HG02870 (cell line): ENCODE data around the gene FOXA1.

ENCODE experiments used
- ATAC-seq: cut with Tn5 transposase; IDR thresholded peaks from one replicate; pipeline ENCODE4 v1.9.1; 2021; ENCODE audit warnings: mild to moderate bottlenecking, moderate library complexity; ENCODE audit not compliant: unreplicated experiment

FOXA1 gene

DNA sequence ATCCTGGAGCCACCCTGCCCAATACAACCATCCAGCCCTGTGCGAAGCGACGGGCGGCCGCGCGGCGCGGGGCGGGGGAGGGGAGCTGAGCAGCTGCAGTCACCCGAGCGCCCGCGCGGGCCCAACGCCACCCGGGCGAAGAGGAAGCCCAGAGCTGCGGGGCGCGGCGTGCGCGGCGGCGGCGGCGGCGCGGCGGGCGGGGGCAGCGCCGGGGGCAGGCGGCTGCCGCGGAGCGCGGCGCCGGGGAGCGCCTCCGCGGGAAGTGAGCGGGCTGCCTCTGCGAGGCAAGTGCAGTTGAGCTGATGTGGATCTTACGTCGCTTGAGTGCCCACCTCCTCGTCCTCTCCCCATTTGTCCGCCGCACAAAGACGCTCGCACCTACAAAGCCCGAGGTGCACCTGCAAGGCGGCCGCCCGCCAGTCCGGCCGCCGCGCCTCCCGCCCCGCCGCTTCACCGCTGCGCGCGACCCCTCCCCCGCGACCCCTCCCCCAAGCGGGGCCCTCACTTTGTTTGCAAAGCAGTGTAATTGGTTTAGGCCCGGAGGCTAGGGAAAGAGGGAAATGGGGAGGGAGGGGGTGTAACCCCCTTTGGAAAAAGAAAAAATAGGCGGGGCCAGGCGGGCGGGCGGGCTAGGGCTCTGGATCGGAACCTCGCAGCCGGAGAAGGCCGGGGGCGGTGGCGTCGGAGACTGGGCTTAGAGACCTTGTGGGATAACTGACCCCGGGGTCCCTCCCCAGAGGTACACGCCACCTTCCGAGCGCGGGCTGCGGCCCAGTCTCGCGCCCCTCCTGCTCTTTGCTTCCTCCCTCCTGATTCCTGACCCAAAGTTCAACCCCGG, at the start of gene FOXA1, which contains the start of gene TTC6:
FOXA1 (minus strand) TSS at position 279 of the 838 bp plus-strand sequence; CDS start at position 2, 277 bp downstream.
TTC6 (plus strand) TSS at position 659 of the 838 bp plus-strand sequence. CDS start 26,436 bp downstream, outside the sequence.
- peak; percentile 3 for ATAC-seq

DNA sequence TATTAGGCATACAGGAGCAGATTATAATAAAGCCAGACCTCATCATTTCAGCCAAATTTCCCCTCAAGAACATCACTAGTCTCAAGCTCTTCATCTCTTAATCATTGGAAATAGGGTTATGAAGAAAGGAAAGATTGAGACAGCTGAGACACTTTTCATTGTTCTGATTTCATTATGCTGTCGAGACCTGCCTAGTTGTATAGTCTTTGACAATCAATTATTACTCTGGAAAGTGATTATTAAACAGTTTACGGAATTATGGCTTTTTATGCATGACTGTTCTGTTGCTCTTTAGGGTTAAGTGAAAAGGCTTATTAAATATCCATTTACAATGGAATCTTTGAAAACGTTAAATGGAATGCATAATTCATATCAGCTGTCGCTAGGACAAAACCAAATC, 48.7 kb upstream of the FOXA1 start:
- ATAC-seq, result no peak

DNA sequence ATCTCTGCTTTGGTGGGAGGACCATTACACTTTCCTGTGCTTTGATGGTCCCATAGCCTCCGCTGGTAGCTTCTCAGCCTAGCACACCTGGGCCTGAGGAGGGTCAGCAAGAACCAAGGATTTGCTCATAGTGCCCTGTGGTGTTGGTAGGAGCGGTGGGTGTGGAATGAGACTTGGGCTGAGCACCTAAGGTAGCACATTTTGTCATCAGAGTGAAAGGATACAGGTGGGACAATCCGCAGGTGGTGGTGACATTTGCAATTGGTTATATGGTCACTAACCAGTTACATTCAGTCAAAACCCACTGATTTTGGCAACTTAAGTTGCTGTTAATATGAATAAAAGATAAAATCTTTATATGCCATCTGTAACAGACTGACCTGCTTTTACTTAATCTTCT, 47.1 kb upstream of the FOXA1 start:
- ATAC-seq, result no peak

DNA sequence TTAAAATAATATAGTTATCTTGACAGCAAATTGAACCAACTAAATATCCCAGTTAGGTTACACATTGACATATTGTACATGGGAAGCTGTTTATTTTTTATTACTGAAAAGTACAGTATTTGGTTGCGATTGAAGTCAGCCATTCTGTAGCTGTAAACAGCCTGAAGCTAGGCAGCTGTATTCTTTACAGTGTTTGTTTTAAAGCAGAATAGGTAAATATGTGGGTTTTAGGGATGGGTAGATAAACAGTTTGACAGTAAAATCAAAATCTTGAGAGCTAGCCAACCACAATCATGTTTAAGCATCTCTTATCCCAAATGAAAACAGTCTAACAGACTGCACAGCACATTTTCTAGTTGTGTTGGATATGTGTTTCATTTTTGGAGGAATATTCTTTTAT, 46.1 kb upstream of the FOXA1 start:
- ATAC-seq, result no peak

DNA sequence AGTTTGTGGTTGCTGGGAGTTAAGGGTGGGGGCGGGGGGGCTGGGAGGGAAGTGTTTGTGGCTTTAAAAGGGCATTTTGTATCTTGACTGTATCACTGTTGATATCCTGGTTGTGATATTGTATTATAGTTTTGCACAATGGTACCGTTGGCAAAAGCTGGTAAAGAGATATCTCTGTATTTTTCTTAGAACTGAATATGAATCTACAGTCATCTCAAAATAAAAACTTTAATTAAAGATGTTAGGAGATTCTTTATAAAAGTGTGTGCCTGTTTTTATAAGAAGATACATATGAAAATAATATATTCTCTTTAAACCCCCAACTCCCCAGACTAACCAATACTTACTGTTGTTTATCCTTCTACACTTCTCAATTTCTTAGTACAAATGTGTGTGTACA, 43.5 kb upstream of the FOXA1 start:
- ATAC-seq, result no peak

DNA sequence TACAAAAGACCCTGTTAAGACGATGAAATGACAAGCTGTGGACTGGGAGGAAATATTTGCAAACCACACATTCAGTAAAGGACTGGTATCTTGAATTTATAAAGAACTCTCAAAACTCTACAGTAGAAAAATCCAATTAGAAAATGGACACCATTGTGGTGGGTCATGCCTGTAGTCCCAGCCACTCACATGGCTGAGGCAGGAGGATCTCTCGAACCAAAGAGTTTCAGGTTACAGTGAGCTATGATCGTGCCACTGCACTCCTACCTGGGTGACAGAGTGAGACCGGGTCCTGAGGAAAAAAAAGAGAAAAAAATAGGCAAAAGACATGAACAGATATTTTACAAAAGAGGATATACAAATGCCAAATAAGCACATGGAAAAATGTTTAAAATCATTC, 42.3 kb upstream of the FOXA1 start:
- no peak for ATAC-seq

DNA sequence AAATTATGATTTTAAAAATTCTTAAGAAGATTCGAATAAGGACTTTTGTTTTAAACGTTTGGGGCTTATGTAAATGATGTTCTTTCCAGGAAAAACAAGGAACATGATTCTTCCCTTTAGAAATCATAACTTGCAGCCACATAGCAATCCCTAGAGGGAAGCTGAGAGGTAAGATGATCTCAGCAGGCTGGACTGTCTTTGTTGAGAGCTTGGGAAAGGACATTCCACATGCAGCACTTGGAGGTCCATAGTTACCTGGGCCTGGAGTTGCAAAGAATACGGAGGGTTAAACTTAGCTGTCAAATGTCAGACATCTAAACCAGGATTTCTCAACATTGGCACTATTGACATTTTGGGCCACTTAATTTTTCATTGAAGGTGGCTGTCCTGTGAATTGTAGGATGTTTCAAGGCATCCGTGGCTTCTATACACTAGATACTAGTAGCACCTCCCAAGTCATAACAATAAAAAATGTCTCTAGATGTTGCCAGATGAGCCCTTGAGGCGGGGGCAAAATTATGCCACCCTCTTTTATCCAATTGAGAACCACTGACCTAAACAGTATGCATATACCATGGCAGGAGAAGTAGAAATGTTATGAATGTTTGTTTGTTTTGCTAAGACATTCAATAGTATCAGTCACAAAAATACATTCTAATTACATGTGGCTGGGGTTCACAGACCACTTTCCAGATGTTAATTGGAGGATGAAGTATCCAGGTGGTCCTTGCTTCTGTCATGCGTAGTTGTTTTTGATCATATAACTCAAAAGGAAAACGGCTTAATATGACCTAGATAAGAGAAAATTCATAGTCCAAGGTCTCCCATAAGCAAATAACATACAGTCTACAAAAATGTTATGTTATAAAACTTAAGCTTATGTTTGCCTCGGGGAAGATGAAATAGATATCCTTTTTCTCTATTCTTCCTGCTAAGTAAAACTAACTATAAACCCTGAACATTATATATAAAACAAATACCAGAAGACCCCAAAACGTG, 30.8 kb upstream of the FOXA1 start:
- no peak for ATAC-seq

DNA sequence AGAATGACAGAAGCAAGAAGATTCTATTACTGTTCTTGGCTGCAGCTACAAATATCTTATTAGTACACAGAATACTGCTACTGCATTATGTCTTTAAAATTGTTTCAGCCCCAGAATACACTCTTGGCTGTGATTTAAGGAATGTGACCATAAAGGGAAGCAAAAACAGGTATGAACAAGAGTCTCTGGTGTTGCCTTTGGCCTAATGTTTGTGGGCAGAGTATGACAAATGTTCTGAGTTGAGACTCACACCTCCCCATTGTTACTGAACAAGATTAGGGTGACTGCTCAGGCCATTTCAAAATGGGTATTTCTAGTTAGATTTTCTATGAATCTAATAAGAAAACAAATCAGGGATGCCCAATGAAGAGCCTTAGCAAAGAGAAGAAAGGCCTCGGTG, 28.9 kb upstream of the FOXA1 start:
- ATAC-seq, result no peak

DNA sequence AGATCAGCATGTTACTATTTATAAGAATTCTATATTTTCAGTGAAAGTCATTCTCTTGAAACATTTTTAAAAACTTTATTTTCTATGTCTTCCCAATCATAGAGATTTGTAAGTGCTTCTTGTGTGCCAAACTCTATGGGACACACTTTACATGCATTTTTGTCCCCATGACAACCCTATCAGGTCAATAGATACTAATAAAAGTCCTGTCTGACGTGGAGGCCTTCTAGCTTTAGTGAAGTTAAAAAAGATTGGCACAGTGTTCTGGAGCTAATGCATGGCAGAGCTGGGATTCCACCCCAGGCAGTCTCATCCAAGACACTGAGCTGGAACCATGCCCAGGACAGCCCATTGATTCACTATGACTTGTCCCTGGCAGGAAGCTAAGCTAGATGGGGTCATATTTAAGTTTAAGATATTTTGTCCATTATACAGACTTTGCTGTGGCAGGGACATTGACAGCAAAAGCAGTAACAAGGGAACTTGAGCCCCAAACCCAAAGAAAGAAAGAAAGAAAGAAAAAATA, 28.4 kb upstream of the FOXA1 start:
- no peak for ATAC-seq

DNA sequence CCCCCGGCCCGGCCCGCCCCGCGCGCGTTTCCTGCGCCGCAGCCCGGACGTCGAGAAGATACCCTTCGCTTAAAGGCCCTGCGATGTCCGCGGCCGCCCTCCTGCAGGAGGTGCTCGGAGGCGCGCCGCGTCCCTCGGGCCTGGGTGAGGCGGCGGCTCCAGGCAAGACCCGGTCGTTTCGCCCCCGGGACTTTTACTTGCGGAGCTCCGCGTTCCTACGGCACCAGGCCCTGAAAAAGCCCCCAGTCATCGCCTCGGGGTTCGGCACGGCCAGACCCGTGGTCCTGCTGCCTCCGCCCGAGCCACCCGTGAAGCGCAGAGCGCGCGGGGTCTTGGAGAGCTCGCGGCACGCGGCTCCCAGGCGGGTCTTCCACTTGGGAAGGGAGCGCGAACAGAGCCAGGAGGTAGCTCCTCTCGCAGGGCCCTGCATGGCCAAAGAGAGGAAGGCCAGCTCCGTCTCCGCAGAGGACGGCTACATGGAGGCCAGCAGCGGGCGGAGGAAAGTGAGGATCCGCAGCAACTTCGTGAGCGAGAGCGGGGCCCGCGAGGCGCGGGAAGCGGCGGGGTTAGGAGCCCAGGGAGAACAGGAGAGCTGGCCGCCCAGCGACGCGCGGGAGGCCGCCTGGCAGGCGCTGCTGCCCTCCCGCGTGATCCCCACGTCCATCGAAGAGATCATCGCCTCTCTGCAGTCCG, 27.3 kb upstream of the FOXA1 start:
- ATAC-seq, result no peak

DNA sequence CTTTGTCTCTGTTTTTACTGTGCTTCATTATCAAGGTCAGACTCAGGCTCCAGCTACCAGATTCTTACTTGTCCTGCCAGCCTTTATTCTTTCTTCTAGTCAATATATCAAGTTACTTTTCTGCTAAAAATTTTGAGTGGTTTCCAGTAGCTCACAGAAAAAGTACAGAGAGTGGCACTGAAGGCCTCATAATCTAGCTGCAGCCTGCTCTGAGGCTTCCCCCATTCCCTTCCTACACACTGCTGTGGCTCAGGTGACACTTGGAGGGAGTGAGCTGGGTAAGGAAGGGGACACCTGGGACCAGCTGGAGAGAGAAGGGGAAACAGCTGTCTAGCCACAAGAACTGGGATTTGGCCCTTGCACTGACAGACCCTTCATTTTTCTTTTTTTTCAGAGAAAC, 25.8 kb upstream of the FOXA1 start:
- no peak for ATAC-seq

DNA sequence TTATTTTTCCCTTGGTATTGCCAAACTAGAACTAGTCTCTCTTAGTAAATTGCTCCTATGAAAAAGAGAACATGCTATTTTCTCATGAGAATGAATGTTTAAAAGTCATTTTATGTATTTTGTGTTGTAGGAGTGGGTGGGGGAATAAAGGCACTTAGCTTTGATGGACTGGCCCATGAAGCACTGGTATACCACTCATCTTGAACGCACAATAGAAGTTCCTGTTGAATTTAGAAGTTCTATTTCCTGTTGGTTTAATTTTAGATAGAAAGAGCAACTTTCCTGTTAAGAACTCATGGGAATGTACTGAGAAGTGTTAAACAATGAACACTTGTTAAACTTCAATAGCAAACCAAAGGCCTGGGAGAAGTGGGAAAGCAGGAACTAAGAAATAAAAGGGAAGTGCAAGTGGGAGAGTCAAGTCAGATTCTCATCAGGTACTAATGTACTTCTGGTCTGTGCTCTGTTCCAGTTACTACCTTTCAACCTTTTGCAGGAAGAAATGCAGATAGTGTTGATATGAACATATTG, 23.5 kb upstream of the FOXA1 start:
- ATAC-seq, result no peak

DNA sequence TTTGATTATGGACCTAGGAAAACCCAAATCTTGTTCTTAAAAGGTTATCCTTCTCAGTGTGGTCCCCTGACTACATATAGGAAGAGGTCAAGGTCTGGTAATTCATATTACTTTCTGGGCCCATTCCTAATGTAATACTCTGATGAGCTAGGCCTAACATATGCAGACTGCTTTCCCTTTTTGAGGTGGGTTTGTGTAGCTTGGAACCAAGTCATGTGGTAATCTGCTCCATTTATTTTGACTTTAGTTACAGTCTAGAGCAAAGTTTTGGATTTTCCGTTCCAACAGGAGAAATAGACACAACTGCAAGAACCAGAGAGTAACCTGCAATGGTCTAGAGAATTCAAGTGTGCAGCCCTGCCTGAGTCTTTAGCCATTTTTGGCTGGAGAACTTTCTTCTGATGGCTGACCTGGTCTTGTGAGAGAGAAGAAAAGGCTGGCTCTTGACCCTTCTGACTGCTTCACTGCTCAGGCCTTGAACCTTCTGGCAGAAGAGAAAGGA, 22.9 kb upstream of the FOXA1 start:
- ATAC-seq, result no peak

DNA sequence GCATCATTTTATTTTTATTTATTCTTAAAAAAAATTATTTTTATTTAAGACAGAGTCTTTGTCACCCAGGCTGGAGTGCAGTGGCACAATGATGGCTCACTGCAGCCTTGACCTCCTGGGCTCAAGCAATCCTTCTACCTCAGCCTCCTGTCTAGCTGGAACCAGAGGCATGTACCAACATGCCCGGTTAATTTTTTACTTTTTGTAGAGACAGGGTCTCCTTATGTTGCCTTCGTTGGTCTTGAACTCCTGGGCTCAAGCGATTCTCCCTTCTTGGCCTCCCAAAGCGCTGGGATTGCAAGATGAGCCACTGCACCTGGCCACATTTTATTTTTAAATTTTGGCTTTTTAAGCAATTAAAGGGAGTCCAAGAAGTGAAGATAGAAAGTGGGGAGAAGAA, 21.8 kb upstream of the FOXA1 start:
- no peak for ATAC-seq

DNA sequence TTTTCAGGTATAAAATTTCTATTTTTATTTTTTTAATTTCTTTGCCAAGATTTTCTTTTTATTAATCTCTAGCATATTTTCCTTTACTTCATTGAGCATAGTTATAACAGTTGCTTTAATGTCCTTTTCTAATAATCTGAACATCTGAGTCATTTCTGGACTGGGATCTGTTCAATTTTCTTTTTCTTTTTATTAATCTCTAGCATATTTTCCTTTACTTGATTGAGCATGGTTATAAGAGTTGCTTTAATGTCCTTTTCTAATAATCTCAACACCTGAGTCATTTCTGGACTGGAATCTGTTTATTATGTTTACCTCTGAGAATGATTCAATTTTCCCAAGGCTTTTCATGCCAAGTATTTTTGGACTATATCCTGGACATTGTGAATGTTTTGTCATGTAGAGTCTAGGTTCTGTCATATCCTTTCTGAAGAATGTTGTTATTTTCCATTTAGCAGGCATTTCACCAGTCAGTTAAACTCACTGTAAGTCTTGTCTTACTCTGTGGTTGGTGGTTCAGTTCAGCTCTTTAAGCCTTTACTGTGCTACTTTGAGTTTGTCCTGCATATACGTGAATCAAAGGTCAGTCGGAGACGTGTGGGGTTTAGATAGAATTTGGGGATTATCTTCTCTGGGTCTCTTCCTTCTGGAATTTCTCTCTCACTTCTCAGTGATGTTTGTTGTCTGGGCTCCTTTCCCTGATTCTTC, 20.7 kb upstream of the FOXA1 start:
- no peak for ATAC-seq

DNA sequence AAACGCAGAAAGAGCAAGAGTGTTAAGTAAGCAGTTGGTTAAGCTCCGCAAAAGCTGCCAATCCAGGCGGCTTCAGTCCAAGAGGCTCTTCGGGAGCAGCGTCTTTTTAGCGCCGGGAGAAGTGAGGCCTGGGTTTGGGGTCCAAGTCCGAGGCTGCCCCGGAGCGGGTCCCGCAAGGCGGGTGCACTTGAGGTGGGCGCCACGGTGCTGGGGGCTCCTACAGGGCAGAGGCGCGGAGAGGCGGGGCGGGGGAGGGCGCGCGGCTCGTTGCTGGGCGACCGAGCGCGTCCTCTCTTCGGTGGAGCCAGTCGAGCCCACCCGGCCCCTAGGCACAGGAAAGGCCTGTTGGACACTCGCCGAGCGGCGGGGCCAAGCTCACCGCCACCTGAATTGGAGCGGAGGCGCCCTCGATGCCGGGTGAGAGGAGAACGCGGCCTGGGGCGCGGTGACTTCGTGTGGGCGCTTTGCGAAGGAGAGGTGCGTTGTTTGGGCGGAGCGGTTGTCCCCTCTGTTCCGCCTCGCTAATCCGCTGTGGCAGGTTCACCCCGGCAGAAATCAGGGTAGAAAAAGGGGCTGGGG, 16.0 kb upstream of the FOXA1 start:
- ATAC-seq, result no peak

DNA sequence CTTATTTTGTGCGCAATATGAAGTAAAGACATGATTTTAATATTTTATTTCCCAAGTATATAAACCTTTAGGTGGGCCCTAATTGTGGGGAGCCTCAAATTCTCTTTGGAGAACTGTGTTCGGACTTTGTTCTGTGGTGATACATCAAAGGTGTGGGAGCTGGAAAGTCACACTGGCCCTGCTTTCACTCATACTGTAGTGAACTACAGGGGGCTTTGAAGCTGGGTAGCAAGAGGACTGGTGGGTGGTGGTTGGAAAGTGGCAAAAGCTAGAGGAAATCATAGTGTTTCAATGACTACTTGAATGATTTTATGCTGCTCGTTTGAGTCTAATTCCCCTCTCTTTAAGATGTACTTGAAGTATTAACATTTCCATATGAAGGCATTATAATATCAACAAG, 13.6 kb upstream of the FOXA1 start:
- no peak for ATAC-seq

DNA sequence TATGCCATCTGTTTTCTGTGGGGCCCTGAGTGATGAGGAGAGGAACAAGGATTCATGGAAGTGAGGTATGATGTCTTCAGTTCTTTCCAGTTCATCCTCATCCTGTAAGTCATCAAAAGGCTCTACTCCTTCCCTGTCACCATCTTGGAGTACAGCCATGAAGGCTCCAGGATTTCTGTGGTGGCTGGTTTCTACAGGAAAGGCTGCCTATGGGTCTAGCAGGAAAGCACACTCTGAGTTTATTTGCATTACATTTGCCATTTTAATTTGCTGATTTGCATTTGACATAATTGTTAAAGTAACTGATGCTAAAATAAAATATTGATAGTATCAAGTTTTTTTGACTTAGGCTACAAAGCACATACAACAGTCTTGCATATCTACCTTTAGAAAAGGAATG, 11.6 kb upstream of the FOXA1 start:
- no peak for ATAC-seq

DNA sequence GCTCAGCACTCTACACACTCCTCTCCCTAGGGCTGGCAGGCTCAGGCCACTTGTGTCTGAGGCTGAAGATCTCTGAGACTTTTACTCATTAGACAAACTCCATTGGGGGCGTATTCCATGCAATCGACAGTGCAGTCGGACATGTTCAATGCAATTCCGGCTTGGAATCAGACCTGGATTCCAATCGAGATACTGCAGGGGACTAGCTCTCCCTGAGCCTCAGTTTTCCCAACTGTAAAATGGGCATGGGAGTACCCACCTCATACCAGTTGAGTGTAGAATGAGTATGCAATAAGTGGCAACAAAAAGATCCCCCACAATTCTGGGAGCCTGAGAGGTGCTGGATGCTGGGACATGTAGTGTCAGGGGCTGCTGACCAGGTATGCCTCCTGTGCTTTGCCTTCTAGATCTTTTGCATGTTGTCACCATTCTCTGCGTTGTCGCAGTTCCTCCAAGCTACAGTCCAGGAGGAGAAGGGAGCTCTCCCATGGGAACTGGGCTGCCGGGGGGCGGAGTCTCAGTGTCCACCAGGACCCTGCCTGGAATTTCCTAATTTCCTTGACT, 8.7 kb upstream of the FOXA1 start:
- ATAC-seq, result no peak
